ENCODE measurements around the gene ERVW-1. TPM values are rescaled to one million over a fixed set of nuclear protein-coding genes. Genes with fewer than 3 reads are reported as not detected.

The ERVW-1 gene
- polyA plus RNA-seq, 1 donor (not counting 4 experiments of a cell fraction or from before 2014, with no cell fraction given) = not detected

- no peak for FAIRE-seq
- Histone ChIP-seq H3K79me2 (ENCODE audit: control insufficient read depth, insufficient read depth, low read length) (no peaks in the 10 kb centered on the region), H3K27me3 (ENCODE audit: control insufficient read depth, extremely low read depth, insufficient read depth, low read length) (no peaks in the 10 kb centered on the region), H3K9me1 (ENCODE audit: control insufficient read depth, extremely low read depth, insufficient read depth, low read length) (no peaks in the 10 kb centered on the region), H3K9ac (ENCODE audit: control insufficient read depth, extremely low read depth, insufficient read depth, low read length) (no peak overlapping the region), H3K4me1 (ENCODE audit: control insufficient read depth, extremely low read depth, insufficient read depth, low read length) (no peaks in the 10 kb centered on the region), H4K20me1 (ENCODE audit: control insufficient read depth, extremely low read depth, insufficient read depth, low read length) (no peaks in the 10 kb centered on the region), H3K36me3 (ENCODE audit: control insufficient read depth in 2 of 2, extremely low read depth in 1 of 2, insufficient read depth in 2 of 2, low read length in 2 of 2) (no peaks in the 10 kb centered on the region), H3K4me3 (ENCODE audit: control insufficient read depth in 2 of 3, extremely low read depth in 1 of 3, insufficient read depth in 2 of 3, low read depth in 1 of 3, low read length in 3 of 3) (no peak overlapping the region), H3K9me3 (ENCODE audit: control insufficient read depth, low read depth, low read length) (no peaks in the 10 kb centered on the region), H2AFZ (ENCODE audit: control insufficient read depth, low read length) (no peak overlapping the region), H3K27ac (ENCODE audit: control insufficient read depth, insufficient read depth, low read length) (no peak overlapping the region), H3K4me2 (ENCODE audit: control insufficient read depth, extremely low read depth, insufficient read depth, low read depth, low read length) (no peak overlapping the region)
- dilution Hi-C loops (cut with MboI; ENCODE audit: extremely low pct_ligation_motif_present, low sequenced_read_pairs) = no loop called here
- TF ChIP-seq CTCF (optimal IDR thresholded peaks at IDR 0.05 in 1 of 3, IDR thresholded peaks at IDR 0.05 in 1 of 3, conservative IDR thresholded peaks at IDR 0.05 in 1 of 3; ENCODE audit: extremely low read depth in 1 of 3, insufficient read depth in 2 of 3, low read length in 3 of 3) = no peak
- no peak for TF ChIP-seq EZH2 (IDR thresholded peaks at IDR 0.05; ENCODE audit: low read length)
- no peak for DNase-seq (ENCODE audit: low read depth, low spot score)
These were observed 28.6 kb upstream of the ERVW-1 start for GRCh38 chr7:92506363-92506762.

- dilution Hi-C loops (cut with MboI; ENCODE audit: extremely low pct_ligation_motif_present, low sequenced_read_pairs) = no loop called here
- Histone ChIP-seq H3K9ac (ENCODE audit: control insufficient read depth, extremely low read depth, insufficient read depth, low read length) (no peak overlapping the region), H3K9me1 (ENCODE audit: control insufficient read depth, extremely low read depth, insufficient read depth, low read length) (no peaks in the 10 kb centered on the region), H3K4me3 (ENCODE audit: control insufficient read depth in 2 of 3, extremely low read depth in 1 of 3, insufficient read depth in 2 of 3, low read depth in 1 of 3, low read length in 3 of 3) (no peak overlapping the region), H3K27ac (ENCODE audit: control insufficient read depth, insufficient read depth, low read length) (no peak overlapping the region), H3K4me1 (ENCODE audit: control insufficient read depth, extremely low read depth, insufficient read depth, low read length) (no peaks in the 10 kb centered on the region), H3K27me3 (ENCODE audit: control insufficient read depth, extremely low read depth, insufficient read depth, low read length) (no peaks in the 10 kb centered on the region), H4K20me1 (ENCODE audit: control insufficient read depth, extremely low read depth, insufficient read depth, low read length) (no peaks in the 10 kb centered on the region), H3K79me2 (ENCODE audit: control insufficient read depth, insufficient read depth, low read length) (no peaks in the 10 kb centered on the region), H3K9me3 (ENCODE audit: control insufficient read depth, low read depth, low read length) (no peaks in the 10 kb centered on the region), H3K4me2 (ENCODE audit: control insufficient read depth, extremely low read depth, insufficient read depth, low read depth, low read length) (no peak overlapping the region), H2AFZ (ENCODE audit: control insufficient read depth, low read length) (no peak overlapping the region), H3K36me3 (ENCODE audit: control insufficient read depth in 2 of 2, extremely low read depth in 1 of 2, insufficient read depth in 2 of 2, low read length in 2 of 2) (peaks cover 0 to 4% of the 10 kb centered on the region in 2 experiments)
- no peak for TF ChIP-seq CTCF (optimal IDR thresholded peaks at IDR 0.05 in 1 of 3, IDR thresholded peaks at IDR 0.05 in 1 of 3, conservative IDR thresholded peaks at IDR 0.05 in 1 of 3; ENCODE audit: extremely low read depth in 1 of 3, insufficient read depth in 2 of 3, low read length in 3 of 3)
- TF ChIP-seq EZH2 (IDR thresholded peaks at IDR 0.05; ENCODE audit: low read length) = no peak
- FAIRE-seq = no peak
- no peak for DNase-seq (ENCODE audit: low read depth, low spot score)
These were observed 26.8 kb upstream of the ERVW-1 start for GRCh38 chr7:92504563-92504962.

Measured in keratinocyte (primary cell).